Activated T-cell treated with anti-CD3 and anti-CD28 coated beads for 48 hours (primary cell): Measurements from ENCODE around the gene OVCH1.
"Not testable (repeated sequence)": the region's sequence is repeated elsewhere in the genome, so short reads cannot be mapped to it uniquely, and the experiment has no call there.

Experiments
- DNase-seq: peaks from one replicate; pipeline ENCODE4 v3.0.0-alpha.2; 2020; ENCODE audit warnings: low read depth

Gene OVCH1

GRCh38 chr12:29503283-29503682 is 5.8 kb upstream of the OVCH1 start:
- no peak for DNase-seq

GRCh38 chr12:29499235-29499634 is 1.7 kb upstream of the OVCH1 start:
- no peak for DNase-seq

GRCh38 chr12:29492891-29493290 is 4.6 kb downstream of the OVCH1 start:
- DNase-seq: no peak

- no peak for DNase-seq
Observed at GRCh38 chr12:29486972-29487371, 10.5 kb downstream of the OVCH1 start.

- DNase-seq: no peak
Observed at GRCh38 chr12:29463198-29463597, 34.3 kb downstream of the OVCH1 start.

GRCh38 chr12:29460082-29460481 is 37.4 kb downstream of the OVCH1 start:
- no peak for DNase-seq

- DNase-seq: no peak
Observed at GRCh38 chr12:29455087-29455486, 42.4 kb downstream of the OVCH1 start.

- no peak for DNase-seq
Observed at GRCh38 chr12:29451888-29452287, 45.6 kb downstream of the OVCH1 start.

GRCh38 chr12:29448157-29448556 is 49.3 kb downstream of the OVCH1 start:
- no peak for DNase-seq

GRCh38 chr12:29447285-29447975 is 50.1 kb downstream of the OVCH1 start:
- DNase-seq: no peak

- no peak for DNase-seq
Observed at GRCh38 chr12:29439506-29439905, 58.0 kb downstream of the OVCH1 start.

GRCh38 chr12:29438752-29439408 is 58.6 kb downstream of the OVCH1 start:
- DNase-seq: no peak

- DNase-seq: no peak
Observed at GRCh38 chr12:29437575-29437974, 59.9 kb downstream of the OVCH1 start.

- DNase-seq: not testable (repeated sequence)
Observed at GRCh38 chr12:29436815-29437214, 60.7 kb downstream of the OVCH1 start.

GRCh38 chr12:29431513-29431912 is 66.0 kb downstream of the OVCH1 start:
- DNase-seq: no peak

GRCh38 chr12:29430716-29431044 is 66.8 kb downstream of the OVCH1 start:
- no peak for DNase-seq

GRCh38 chr12:29429999-29430715 is 67.3 kb downstream of the OVCH1 start:
- no peak for DNase-seq

- DNase-seq: no peak
Observed at GRCh38 chr12:29428633-29429032, 68.9 kb downstream of the OVCH1 start.

- DNase-seq: no peak
Observed at GRCh38 chr12:29427964-29428363, 69.5 kb downstream of the OVCH1 start.

- DNase-seq: no peak
Observed at GRCh38 chr12:29426498-29426897, 71.0 kb downstream of the OVCH1 start.

GRCh38 chr12:29425722-29426121 is 71.8 kb downstream of the OVCH1 start:
- DNase-seq: no peak

GRCh38 chr12:29416748-29417147 is 80.7 kb downstream of the OVCH1 start:
- DNase-seq: no peak

- DNase-seq: no peak
Observed at GRCh38 chr12:29415111-29415510, 82.4 kb downstream of the OVCH1 start.
